ENCODE results near the gene KIF5A. TPM values are rescaled to one million over a fixed set of nuclear protein-coding genes. Genes with fewer than 3 reads are reported as not detected.

The KIF5A gene
- total and polyA plus RNA-seq, 2 of the 4 experiments (the other 2 are of a cell fraction) = 0.15 to 0.18 TPM

DNA sequence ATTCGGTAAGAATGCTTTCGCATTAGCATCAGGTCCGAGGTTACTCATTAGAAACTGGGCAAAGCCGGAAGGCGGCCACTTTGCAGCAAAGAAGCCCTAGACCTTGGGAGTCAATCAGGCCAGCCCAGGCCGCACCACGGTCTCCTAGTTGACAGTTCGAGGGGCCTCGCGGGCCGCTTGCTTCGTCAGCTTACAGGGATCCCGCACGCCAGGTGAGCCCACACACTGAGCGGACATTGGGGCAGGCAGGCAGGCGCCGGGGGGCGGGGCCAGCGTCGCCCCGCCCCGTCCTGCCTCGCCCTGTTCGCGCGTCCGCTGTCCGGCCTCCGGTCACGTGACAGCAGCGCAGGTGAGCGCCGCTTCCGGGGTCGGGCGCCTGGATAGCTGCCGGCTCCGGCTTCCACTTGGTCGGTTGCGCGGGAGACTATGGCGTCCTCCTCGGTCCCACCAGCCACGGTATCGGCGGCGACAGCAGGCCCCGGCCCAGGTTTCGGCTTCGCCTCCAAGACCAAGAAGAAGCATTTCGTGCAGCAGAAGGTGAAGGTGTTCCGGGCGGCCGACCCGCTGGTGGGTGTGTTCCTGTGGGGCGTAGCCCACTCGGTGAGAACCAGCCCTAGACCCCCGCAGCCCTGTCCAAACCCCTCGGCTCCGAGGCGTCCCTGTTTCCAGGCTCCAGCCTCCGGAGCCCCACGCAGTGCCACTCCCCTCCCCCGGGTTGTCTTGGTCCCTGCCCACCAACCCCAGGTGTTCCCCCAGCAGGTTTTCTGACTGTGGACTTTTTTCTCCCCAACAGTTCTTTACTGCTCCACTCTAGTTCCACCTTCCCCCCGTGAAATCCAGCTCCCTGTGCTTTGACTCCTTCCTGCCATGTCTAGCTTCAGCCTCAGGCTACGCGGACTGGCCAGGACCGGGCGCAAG is 41.3 kb downstream of the KIF5A start, which contains the start of gene PIP4K2C (continued):
- TF ChIP-seq MXI1 (IDR thresholded peaks at IDR 0.05; ENCODE audit: borderline replicate concordance, low read depth, low read length) = no peak
- no peak for TF ChIP-seq MAZ (IDR thresholded peaks at IDR 0.05; ENCODE audit: borderline replicate concordance, low read depth, low read length)
- no peak for TF ChIP-seq RAD21 (IDR thresholded peaks at IDR 0.05; ENCODE audit: low read length)

DNA sequence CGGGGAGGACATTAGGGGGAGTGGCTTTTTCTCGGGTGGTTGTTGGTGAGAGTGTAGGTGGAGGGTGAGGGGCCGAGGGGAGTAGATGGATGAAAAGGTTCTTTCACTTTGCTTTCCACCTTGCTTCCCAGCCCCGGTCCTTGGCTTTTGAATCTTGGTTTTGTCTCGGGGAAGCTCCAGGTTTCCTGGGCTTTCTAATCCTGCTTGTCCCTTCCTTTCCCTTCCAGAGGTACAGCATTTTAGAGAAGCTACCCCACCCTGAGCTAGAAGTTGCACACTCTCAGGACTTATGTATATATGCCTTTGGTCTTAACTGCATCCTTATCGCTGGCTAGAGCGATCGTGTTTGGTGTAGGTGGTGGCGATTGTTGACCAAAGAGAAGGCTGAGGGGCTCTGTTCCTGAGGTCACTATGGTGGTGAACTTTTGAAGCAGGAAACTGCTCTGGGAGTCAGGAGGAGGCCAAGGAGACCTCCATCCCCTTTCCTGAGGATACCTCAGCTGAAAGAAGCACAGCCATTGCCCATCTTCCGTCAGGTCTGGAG is 42.0 kb downstream of the KIF5A start:
- in situ Hi-C loops (cut with MboI; ENCODE audit: low sequenced_read_pairs) (no loop called here), dilution Hi-C loops (cut with HindIII; ENCODE audit: low sequenced_read_pairs, unreplicated experiment) (no loop called here), intact Hi-C loops (cut with micrococcal nuclease) (no loop called here)
- ATAC-seq (ENCODE audit: low read depth) = no peak
- H4K20me1 ChIP-seq (ENCODE audit: insufficient read depth, low read length) = no peaks in the 10 kb centered on the region
- H3K79me1 ChIP-seq (ENCODE audit: low read depth in 1 of 2, low read length in 2 of 2) = peaks cover 15 to 25% of the 10 kb centered on the region in 2 experiments; a peak in 3 of 4 replicates
- H3K4ac ChIP-seq (ENCODE audit: low read depth, low read length) = peak overlapping the region; percentile 59; the same call in 1 of the 2 replicates
- H2BK20ac ChIP-seq (ENCODE audit: low read depth, low read length) = no peak overlapping the region
- no TSS peak for BruUV-seq (replicated peaks)
- peak overlapping the region; percentile 48; the same call in 1 of the 2 replicates for H3K9ac ChIP-seq (ENCODE audit: low read depth, low read length)
- H2BK5ac ChIP-seq (ENCODE audit: low read depth, low read length, poor library complexity, severe bottlenecking) = no peak overlapping the region
- WGBS, 2 experiments (ENCODE audit: extremely low coverage in 2 of 2, insufficient read length in 1 of 2) = 0% methylated on average over 1 of the region's 10 CpGs; no CpG with 5 or more reads in 1 of the 2 experiments
- no peak overlapping the region for H2BK15ac ChIP-seq (ENCODE audit: low read depth, low read length)
- H4K91ac ChIP-seq (ENCODE audit: insufficient read depth, low read depth, low read length) = no peak overlapping the region
- H2AK9ac ChIP-seq (replicated peaks; ENCODE audit: low read depth, low read length, poor library complexity) = no peak overlapping the region
- peak overlapping the region; percentile 99 for H2AFZ ChIP-seq (replicated peaks; ENCODE audit: low read length, poor library complexity)
- H3K14ac ChIP-seq (replicated peaks; ENCODE audit: low read depth, low read length) = no peak overlapping the region
- peak overlapping the region; percentile 22; the same call in 1 of the 2 replicates for H2AK5ac ChIP-seq (ENCODE audit: low read depth, low read length)
- no peak overlapping the region for H3K23ac ChIP-seq (ENCODE audit: low read depth, low read length)
- H3K4me1 ChIP-seq (ENCODE audit: control insufficient read depth, insufficient read depth, low read length) = peaks cover 5% of the 10 kb centered on the region; the same call in 1 of the 2 replicates
- H3K4me3 ChIP-seq (ENCODE audit: insufficient read depth, low read depth, low read length) = peak overlapping the region; percentile 88
- peaks cover 10% of the 10 kb centered on the region for H3K27me3 ChIP-seq (ENCODE audit: control insufficient read depth, insufficient read depth, low read length)
- CTCF ChIA-PET = interaction anchor here (0.6 to 1.3 kb wide), 3 partner anchors 9 to 41 kb away, joined by 3 to 4 read pairs (median 4); partner anchors contain the start of gene B4GALNT1
- H2BK120ac ChIP-seq (ENCODE audit: low read depth, low read length) = no peak overlapping the region
- H4K5ac ChIP-seq (ENCODE audit: low read depth, low read length) = no peak overlapping the region
- no peak overlapping the region for H3K27ac ChIP-seq (ENCODE audit: insufficient read depth, low read length)
- peaks cover 5% of the 10 kb centered on the region for H3K36me3 ChIP-seq (ENCODE audit: control insufficient read depth, insufficient read depth, low read length)
- POLR2A ChIA-PET (ENCODE audit: unreplicated experiment) = no interaction called here
- H3K9me1 ChIP-seq (ENCODE audit: insufficient read depth, low read length) = peaks cover 11% of the 10 kb centered on the region
- DNase-seq = no peak
- no peak overlapping the region for H3K18ac ChIP-seq (ENCODE audit: low read depth, low read length)
- H4K8ac ChIP-seq (ENCODE audit: low read depth in 2 of 2, low read length in 2 of 2) = peak overlapping the region; percentile 91; a peak in 2 of 4 replicates
- H3K56ac ChIP-seq (ENCODE audit: extremely low read depth, insufficient read depth, low read length) = no peak overlapping the region
- no peaks in the 10 kb centered on the region for H3K9me3 ChIP-seq (ENCODE audit: control insufficient read depth, insufficient read depth, low read length)
- H3K4me2 ChIP-seq (ENCODE audit: low read depth, low read length) = peak overlapping the region; percentile 89
- no peak for TF ChIP-seq BHLHE40 (IDR thresholded peaks at IDR 0.05; ENCODE audit: low read depth, low read length)
- no peak for TF ChIP-seq POLR2A (IDR thresholded peaks at IDR 0.05; ENCODE audit: low read depth, low read length)
- TF ChIP-seq, protein P1, sequence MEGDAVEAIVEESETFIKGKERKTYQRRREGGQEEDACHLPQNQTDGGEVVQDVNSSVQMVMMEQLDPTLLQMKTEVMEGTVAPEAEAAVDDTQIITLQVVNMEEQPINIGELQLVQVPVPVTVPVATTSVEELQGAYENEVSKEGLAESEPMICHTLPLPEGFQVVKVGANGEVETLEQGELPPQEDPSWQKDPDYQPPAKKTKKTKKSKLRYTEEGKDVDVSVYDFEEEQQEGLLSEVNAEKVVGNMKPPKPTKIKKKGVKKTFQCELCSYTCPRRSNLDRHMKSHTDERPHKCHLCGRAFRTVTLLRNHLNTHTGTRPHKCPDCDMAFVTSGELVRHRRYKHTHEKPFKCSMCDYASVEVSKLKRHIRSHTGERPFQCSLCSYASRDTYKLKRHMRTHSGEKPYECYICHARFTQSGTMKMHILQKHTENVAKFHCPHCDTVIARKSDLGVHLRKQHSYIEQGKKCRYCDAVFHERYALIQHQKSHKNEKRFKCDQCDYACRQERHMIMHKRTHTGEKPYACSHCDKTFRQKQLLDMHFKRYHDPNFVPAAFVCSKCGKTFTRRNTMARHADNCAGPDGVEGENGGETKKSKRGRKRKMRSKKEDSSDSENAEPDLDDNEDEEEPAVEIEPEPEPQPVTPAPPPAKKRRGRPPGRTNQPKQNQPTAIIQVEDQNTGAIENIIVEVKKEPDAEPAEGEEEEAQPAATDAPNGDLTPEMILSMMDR (conservative IDR thresholded peaks at IDR 0.05; ENCODE audit: low read depth, low read length) = no peak
